MCF 10A (cell line): ENCODE measurements around the gene SERPINA9. TPM values are rescaled to one million over a fixed set of nuclear protein-coding genes. Genes with fewer than 3 reads are reported as not detected.
A peak's percentile ranks its signal among the peaks of the same experiment; 100 is the strongest.
"Not testable (repeated sequence)": the region's sequence is repeated elsewhere in the genome, so short reads cannot be mapped to it uniquely, and the experiment has no call there.

Experiments
- BruUV-seq: library from RNA; stranded (reverse); fragments of 400-500 nt; replicated peaks from 2 replicates; lab custom pipeline; 2021; lab: Mats Ljungman, UMichigan
- CTCF ChIA-PET: fragments of 300-600 bp; sonication (Branson Sonifier 250); formaldehyde crosslinking; extraction: SDS; loops from one replicate; lab custom pipeline; 2021; ENCODE audit warnings: antibody characterized with exemption, inconsistent platforms; lab: Yijun Ruan, JAX
- POLR2A ChIA-PET: fragments of 300-600, 350-650 bp; sonication (Branson Sonifier 250); formaldehyde crosslinking; extraction: SDS; loops from one replicate; lab custom pipeline; 2020; ENCODE audit warnings: antibody characterized with exemption, inconsistent platforms; lab: Yijun Ruan, JAX
- DNase-seq: peaks from one replicate; pipeline ENCODE4 v3.0.0-alpha.2; 2018; ENCODE audit not compliant: unreplicated experiment
- H3K27ac Mint-ChIP-seq: one replicate; pipeline ENCODE4 v1.8.0; 2022; ENCODE audit warnings: mild to moderate bottlenecking, low read depth, mixed read lengths; ENCODE audit not compliant: unreplicated experiment
- H3K27me3 Mint-ChIP-seq: one replicate; pipeline ENCODE4 v1.8.0; 2022; ENCODE audit warnings: mixed read lengths; ENCODE audit not compliant: insufficient read depth, unreplicated experiment
- H3K36me3 Mint-ChIP-seq: one replicate; pipeline ENCODE4 v1.8.0; 2022; ENCODE audit warnings: mild to moderate bottlenecking, moderate library complexity, mixed read lengths; ENCODE audit not compliant: insufficient read depth, unreplicated experiment
- H3K4me1 Mint-ChIP-seq: one replicate; pipeline ENCODE4 v1.8.0; 2022; ENCODE audit warnings: mixed read lengths; ENCODE audit not compliant: insufficient read depth, unreplicated experiment
- H3K4me3 Mint-ChIP-seq: one replicate; pipeline ENCODE4 v1.8.0; 2022; ENCODE audit warnings: mild to moderate bottlenecking, moderate library complexity, mixed read lengths; ENCODE audit not compliant: unreplicated experiment
- H3K9me3 Mint-ChIP-seq: one replicate; pipeline ENCODE4 v1.8.0; 2022; ENCODE audit warnings: mixed read lengths; ENCODE audit not compliant: unreplicated experiment
- CTCF ChIP-seq: fragments of 200-600 bp; IDR thresholded peaks from one replicate; pipeline ENCODE4 v1.8.0; 2022; ENCODE audit warnings: antibody characterized with exemption, mild to moderate bottlenecking; ENCODE audit not compliant: unreplicated experiment
- intact Hi-C: fragments of 100-400 bp; cut with micrococcal nuclease; formaldehyde crosslinking; loops from 2 replicates; pipeline ENCODE4 v1.14.1; 2022
- total RNA-seq: library from RNA; stranded (reverse); gene quantifications from 2 replicates; pipeline ENCODE4 v1.2.3, GENCODE V29; 2022

Gene SERPINA9
- total RNA-seq, 1 experiment from 2014 or later = not detected

GRCh38 chr14:94426526-94426925 is 49.5 kb downstream of the SERPINA9 start:
- no peak overlapping the region for H3K4me3 Mint-ChIP-seq
- DNase-seq = no peak

GRCh38 chr14:94424371-94424770 is 51.6 kb downstream of the SERPINA9 start:
- Mint-ChIP-seq H3K4me1 (no peaks in the 10 kb centered on the region), H3K27me3 (no peaks in the 10 kb centered on the region), H3K27ac (no peak overlapping the region), H3K9me3 (peaks cover 6% of the 10 kb centered on the region), H3K36me3 (no peaks in the 10 kb centered on the region), H3K4me3 (no peak overlapping the region)
- ChIA-PET POLR2A (no interaction called here), CTCF (interaction anchor here (0.6 kb wide), 2 partner anchors 55 to 325 kb away, joined by 3 to 4 read pairs; no protein-coding TSS in a partner anchor)
- intact Hi-C loops = no loop called here
- no peak for TF ChIP-seq CTCF
- no TSS peak for BruUV-seq
- no peak for DNase-seq

More at GRCh38 chr14:94426526-94426925, 49.5 kb downstream of the SERPINA9 start:
- H3K4me1 Mint-ChIP-seq = no peaks in the 10 kb centered on the region
- ChIA-PET POLR2A (no interaction called here), CTCF (interaction anchor here (0.5 to 1.9 kb wide), 2 partner anchors 60 to 771 kb away, joined by 3 to 9 read pairs; no protein-coding TSS in a partner anchor)
- H3K27ac Mint-ChIP-seq = no peak overlapping the region
- no peaks in the 10 kb centered on the region for H3K27me3 Mint-ChIP-seq
- intact Hi-C loops = no loop called here
- no TSS peak for BruUV-seq
- H3K9me3 Mint-ChIP-seq = peaks cover 8% of the 10 kb centered on the region
- H3K36me3 Mint-ChIP-seq = no peaks in the 10 kb centered on the region
- TF ChIP-seq CTCF = no peak

- ChIA-PET POLR2A (interaction anchor here (1.0 kb wide), 1 partner anchor 10 kb away, joined by 3 read pairs; no protein-coding TSS in a partner anchor), CTCF (interaction anchor here (0.7 to 1.5 kb wide), 4 partner anchors 10 to 123 kb away, joined by 3 to 7 read pairs (median 4); no protein-coding TSS in a partner anchor)
- no TSS peak for BruUV-seq
- no peaks in the 10 kb centered on the region for H3K27me3 Mint-ChIP-seq
- TF ChIP-seq CTCF = peak; percentile 32
- H3K36me3 Mint-ChIP-seq = no peaks in the 10 kb centered on the region
- peaks cover 7% of the 10 kb centered on the region for H3K9me3 Mint-ChIP-seq
- DNase-seq = peak; percentile 71
- H3K27ac Mint-ChIP-seq = no peak overlapping the region
- H3K4me1 Mint-ChIP-seq = no peaks in the 10 kb centered on the region
- intact Hi-C loops = loop anchor here (1.0 kb wide), 1 partner anchor 258 kb away; no protein-coding TSS in a partner anchor
- peak overlapping the region; percentile 22 for H3K4me3 Mint-ChIP-seq
Observed at GRCh38 chr14:94423453-94424056, 52.4 kb downstream of the SERPINA9 start.

- H3K4me1 Mint-ChIP-seq = no peaks in the 10 kb centered on the region
- no peaks in the 10 kb centered on the region for H3K27me3 Mint-ChIP-seq
- DNase-seq = no peak
- H3K9me3 Mint-ChIP-seq = peaks cover 7% of the 10 kb centered on the region
- H3K4me3 Mint-ChIP-seq = no peak overlapping the region
- ChIA-PET CTCF (interaction anchor here (0.6 to 1.6 kb wide), 5 partner anchors 11 to 960 kb away, joined by 3 to 4 read pairs (median 3); no protein-coding TSS in a partner anchor), POLR2A (no interaction called here)
- intact Hi-C loops = no loop called here
- TF ChIP-seq CTCF = no peak
- H3K36me3 Mint-ChIP-seq = no peaks in the 10 kb centered on the region
- no peak overlapping the region for H3K27ac Mint-ChIP-seq
- no TSS peak for BruUV-seq
Observed at GRCh38 chr14:94421316-94421715, 54.7 kb downstream of the SERPINA9 start.

GRCh38 chr14:94417497-94418205 is 58.3 kb downstream of the SERPINA9 start:
- POLR2A ChIA-PET, H3K27ac Mint-ChIP-seq, DNase-seq, H3K9me3 Mint-ChIP-seq, H3K36me3 Mint-ChIP-seq, H3K27me3 Mint-ChIP-seq, BruUV-seq, H3K4me1 Mint-ChIP-seq, intact Hi-C loops, H3K4me3 Mint-ChIP-seq: not testable (repeated sequence)
- CTCF ChIA-PET = interaction anchor here (0.6 kb wide), 1 partner anchor 10 kb away, joined by 5 read pairs; no protein-coding TSS in a partner anchor
